GM18507 (cell line): ENCODE data around the gene GLIPR1L1.
A peak's percentile ranks its signal among the peaks of the same experiment; 100 is the strongest.

Source experiments
- DNase-seq: peaks from one replicate; pipeline ENCODE4 v3.0.0; 2011; ENCODE audit warnings: low read depth; ENCODE audit not compliant: insufficient read length; ENCODE audit errors: extremely low spot score
- FAIRE-seq: peaks from 2 replicates; lab custom pipeline; 2011; peaks lifted over from hg19 to GRCh38; lab: Jason Lieb, UNC

Gene GLIPR1L1, protein sequence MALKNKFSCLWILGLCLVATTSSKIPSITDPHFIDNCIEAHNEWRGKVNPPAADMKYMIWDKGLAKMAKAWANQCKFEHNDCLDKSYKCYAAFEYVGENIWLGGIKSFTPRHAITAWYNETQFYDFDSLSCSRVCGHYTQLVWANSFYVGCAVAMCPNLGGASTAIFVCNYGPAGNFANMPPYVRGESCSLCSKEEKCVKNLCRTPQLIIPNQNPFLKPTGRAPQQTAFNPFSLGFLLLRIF

DNA sequence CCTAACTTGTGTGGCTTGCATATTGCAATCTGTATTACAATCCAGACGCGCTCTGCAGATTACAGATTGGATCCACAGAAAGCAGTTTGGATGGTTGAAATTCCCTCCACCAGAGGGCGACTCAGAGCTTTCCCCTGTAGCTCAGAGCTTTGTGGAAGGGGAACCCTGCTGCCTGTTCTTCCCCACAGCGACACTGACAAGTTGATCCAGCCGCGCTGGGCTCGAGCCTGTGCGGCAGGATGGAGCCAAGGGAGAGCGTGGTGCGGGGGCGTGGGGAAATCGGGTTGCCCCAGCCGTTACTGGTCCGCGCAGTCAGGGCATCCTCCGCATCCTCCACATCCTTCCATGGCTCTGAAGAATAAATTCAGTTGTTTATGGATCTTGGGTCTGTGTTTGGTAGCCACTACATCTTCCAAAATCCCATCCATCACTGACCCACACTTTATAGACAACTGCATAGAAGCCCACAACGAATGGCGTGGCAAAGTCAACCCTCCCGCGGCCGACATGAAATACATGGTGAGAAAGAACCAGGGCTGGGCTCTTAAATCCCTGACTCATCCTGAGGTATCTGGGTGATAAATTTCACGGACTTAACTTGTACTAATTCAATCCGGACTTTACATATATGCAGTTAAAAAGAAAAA, at the start of gene GLIPR1L1:
TSS of gene GLIPR1L1 (plus strand) at position 287 of the 647 bp plus-strand sequence. CDS start at position 346, 59 bp downstream.
- FAIRE-seq (peak; percentile 90), DNase-seq (peak; percentile 12)

GRCh38 chr12:75288860-75289259, 45.6 kb upstream of the GLIPR1L1 start:
- FAIRE-seq (no peak), DNase-seq (no peak)

DNA sequence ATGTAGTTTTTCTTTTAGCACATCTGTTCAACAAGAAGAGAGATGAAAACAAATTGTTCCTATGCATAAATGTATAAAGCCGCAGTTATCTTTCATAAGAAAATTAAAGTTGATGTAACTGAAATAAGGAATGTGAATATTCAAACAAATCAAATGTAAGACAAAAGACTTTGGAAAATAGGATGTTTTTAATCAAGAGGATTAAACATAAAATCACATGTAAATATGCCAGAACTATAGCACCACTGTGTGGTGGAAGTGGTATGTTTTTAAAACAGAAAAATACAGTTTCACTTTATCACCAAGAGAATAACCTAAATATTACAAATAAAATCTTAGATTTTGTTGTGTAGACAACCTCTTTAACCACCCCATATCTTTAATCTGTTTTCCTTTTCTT, 44.7 kb upstream of the GLIPR1L1 start:
- FAIRE-seq = no peak
- DNase-seq = no peak

- FAIRE-seq = no peak
- no peak for DNase-seq
Measured at GRCh38 chr12:75291014-75291413, 43.5 kb upstream of the GLIPR1L1 start.

DNA sequence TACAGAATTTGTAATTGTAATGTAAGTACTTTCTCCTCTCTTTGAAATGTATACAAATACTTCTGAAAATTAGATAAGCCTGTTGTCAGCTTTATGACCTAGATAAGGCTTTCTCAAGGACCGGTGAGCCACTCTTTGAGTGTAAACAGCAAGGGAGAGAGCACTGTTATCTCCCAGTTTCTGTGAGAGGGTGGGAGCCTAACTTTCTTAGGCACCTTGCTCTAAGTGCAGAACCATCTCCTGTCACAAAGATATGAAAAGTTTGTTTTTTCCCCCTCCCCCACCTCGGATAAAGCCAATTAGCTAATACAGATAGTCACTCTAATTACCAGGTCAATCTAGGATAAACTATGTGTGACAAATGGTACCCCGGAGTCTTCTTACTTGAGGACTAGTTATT, 40.1 kb upstream of the GLIPR1L1 start:
- DNase-seq (no peak), FAIRE-seq (no peak)

GRCh38 chr12:75294797-75295196, 39.7 kb upstream of the GLIPR1L1 start:
- DNase-seq (no peak), FAIRE-seq (no peak)

- no peak for FAIRE-seq
- DNase-seq = no peak
Measured at GRCh38 chr12:75302225-75302624, 32.2 kb upstream of the GLIPR1L1 start.

DNA sequence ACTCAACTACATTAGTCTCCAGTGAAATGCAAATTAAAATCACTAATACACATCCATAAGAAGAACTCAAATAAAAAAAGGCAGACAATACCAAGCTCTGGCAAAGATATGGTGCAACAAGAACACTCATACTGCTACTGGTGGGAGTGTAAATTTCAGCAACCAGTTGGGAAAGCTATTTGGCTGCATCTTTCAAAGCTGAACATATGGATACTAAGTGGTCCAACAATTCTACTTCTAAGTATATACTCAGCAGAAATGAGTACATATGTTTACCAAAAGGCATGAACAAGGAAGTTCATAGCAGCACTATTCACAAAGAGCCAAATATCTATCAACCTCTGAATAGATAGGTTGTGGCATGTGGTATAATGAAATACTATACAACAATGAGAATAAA, 31.7 kb upstream of the GLIPR1L1 start:
- DNase-seq = no peak
- no peak for FAIRE-seq

- DNase-seq (no peak), FAIRE-seq (no peak)
Measured at GRCh38 chr12:75305412-75306332, 28.8 kb upstream of the GLIPR1L1 start.

- no peak for FAIRE-seq
- DNase-seq = no peak
Measured at GRCh38 chr12:75308279-75308678, 26.2 kb upstream of the GLIPR1L1 start.

DNA sequence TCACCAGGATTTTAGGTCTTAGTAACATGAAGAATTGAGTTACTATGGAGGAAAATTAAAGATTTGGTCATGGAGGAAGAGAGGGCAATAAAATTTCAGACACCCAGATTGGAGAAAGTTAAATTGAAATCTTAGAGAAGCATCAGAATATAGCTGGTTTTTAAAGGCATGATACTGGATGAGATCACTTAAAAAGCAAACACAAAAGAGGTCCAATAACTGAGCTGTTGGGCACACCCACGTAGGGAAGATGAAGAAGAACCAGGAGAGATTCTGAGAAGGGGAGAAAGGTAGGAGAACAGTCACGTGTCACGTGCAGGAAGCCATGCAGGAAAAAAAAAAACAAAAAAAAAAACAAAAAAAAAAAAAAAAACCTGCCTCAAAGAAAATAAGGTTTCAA, 23.1 kb upstream of the GLIPR1L1 start:
- DNase-seq (no peak), FAIRE-seq (no peak)

GRCh38 chr12:75315518-75315917, 19.0 kb upstream of the GLIPR1L1 start:
- no peak for DNase-seq
- no peak for FAIRE-seq

DNA sequence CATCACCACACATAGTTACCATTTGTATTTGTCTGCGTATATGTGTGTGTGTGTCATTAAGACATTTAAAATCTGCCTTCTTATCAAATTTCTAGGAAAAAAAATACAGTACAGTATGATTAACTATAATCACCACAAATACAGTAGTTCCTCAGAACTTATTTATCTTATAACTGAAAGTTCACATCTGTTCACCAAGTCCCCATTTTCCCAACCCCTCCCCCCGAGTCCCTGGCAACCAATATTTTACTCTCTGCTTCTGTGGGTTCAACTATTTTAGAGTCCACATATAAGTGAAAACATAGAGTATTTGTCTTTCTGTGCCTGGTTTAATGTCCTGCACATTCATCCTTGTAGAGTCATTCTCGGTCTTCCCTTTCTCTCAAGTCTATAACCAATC, 16.7 kb upstream of the GLIPR1L1 start:
- FAIRE-seq = no peak
- no peak for DNase-seq

DNA sequence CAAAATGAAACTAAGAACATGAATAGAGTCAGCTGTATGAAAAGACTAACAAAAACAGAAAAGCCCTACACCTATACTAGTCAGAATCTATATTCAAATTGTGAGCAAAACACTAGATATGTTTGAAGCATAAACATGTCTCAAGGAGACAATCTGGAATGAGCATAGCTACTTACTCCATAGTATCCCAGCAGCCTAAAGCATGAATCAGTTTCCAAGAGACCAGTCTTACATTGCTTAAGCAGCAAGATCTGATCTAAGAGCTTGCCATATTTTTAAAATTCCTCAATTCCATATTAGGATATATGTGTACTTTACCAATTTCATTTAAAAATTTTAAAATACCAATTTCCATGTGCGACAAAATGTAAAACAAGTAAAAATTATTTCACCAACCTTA, 12.0 kb upstream of the GLIPR1L1 start:
- no peak for DNase-seq
- no peak for FAIRE-seq

- DNase-seq (no peak), FAIRE-seq (no peak)
Measured at GRCh38 chr12:75323663-75324062, 10.8 kb upstream of the GLIPR1L1 start.

DNA sequence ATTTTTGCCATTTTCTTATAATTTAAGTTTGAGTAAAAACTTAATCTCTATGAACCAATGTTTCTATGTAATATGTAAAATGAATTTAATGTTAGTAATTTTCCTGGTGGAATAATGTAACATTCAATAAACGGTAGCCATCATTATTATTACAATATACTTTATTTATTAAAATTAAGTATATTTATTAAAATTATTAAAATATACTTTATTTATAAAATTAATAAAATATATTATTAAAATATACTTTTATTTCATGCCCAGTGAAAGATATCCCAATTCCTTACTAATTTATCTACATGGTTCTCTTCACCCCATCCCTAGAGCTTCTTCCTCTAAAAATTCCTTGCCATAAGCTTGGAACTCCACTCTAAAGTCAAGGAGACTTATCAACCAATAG, 6.8 kb upstream of the GLIPR1L1 start:
- DNase-seq (no peak), FAIRE-seq (no peak)

DNA sequence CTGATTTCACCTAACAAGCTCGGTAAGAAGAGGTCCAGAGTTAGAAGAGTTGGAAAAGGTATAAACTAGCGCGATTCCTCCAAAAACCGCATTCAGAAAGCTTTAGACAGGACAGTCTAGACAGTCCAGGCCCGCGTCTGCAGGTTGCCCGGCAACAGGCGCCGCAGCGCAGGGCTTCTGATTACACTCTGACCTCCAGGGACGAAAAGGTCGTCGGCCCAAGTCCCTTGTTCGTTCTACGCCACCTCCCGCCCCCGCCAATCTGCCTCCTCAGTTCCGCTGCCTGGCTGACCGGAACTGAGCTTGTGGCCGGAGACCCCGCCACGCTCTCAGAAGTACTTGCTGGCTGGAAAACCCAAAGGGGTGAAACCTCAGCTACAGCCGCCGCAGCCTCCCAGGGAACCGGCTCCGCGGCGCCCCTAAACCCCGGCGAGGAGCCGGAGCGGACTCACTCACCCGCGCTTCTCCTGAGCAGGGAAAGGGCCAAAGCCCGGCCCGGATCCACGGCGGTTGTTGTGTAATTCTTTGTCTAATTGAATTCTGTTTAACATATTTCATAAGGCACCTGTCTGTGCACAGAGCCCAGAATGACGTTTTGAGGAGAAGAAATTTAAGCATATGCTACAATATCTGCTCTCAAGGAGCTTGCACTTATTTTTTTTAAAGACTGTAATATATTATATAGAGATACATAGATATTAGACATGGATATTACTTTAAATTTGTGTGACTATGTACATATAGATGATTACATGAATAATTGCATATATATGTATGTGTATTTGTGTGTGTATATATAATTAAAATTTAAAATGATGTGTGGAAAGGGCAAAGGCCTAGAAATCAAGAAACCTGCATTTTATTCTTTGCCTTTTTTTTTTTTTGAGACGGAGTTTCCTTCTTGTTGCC, 4.3 kb upstream of the GLIPR1L1 start, which contains the start of gene CAPS2:
TSS of gene CAPS2 (minus strand) at position 407 of the 909 bp plus-strand sequence. CDS start 3,826 bp downstream, outside the sequence.
- FAIRE-seq (peak; percentile 95), DNase-seq (peak; percentile 60)

DNA sequence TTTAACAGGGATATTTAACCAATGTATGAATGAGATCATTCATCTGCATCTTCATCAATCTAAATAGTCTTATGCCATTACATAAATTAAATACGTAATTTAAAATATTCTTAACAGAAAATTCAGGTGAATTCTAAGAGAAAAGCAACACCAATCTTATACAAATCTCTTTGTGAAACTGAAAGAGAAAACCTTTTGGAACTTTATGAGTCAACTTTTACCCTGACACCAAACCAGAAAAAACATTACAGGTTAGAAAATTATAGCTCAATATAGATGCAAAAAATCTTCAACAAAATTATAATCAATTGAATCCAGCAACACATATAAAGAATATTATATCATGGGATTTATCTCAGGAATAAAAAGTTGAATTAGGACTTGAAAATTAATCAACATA, 3.4 kb downstream of the GLIPR1L1 start:
- DNase-seq (no peak), FAIRE-seq (no peak)

DNA sequence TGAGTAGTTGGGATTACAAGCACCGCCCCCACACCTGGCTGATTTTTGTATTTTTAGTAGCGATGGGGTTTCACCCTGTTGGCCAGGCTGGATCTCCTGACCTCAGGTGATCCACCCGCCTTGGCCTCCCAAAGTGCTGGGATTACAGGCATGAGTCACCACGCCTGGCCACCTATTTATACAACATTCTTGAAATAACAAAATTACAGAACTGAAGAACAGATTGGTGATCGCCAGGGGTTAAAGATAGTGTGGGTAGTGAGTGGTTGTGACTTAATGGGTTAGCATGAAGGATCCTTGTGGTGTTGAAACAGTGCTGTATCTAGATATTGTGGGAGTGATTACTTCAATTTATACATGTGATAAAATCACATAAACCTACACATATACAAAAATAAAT, 7.4 kb downstream of the GLIPR1L1 start:
- FAIRE-seq = no peak
- DNase-seq = no peak
